K562 (cell line): Measurements from ENCODE around the gene TEX13B. TPM values are rescaled to one million over a fixed set of nuclear protein-coding genes. Genes with fewer than 3 reads are reported as not detected.

Experiments used
- ATAC-seq: fragments of 200-7000 bp; cut with Tn5 transposase; 3 replicates; pipeline ENCODE4 v1.9.1; 2020; ENCODE audit warnings: moderate library complexity
- BruUV-seq: library from RNA; stranded (reverse); fragments of 400-500 nt; replicated peaks from 2 replicates; lab custom pipeline; 2021; lab: Mats Ljungman, UMichigan
- CTCF ChIA-PET: fragments of 300-600 bp; formaldehyde crosslinking; extraction: SDS; loops from one replicate; lab custom pipeline; 2021; ENCODE audit warnings: low intra/inter-chr PET ratio; lab: Yijun Ruan, JAX
- POLR2A ChIA-PET: fragments of 300-600, 350-650 bp; sonication (Branson Sonifier 250); formaldehyde crosslinking; extraction: SDS; loops from one replicate; lab custom pipeline; 2021; ENCODE audit warnings: antibody characterized with exemption, inconsistent platforms; lab: Yijun Ruan, JAX
- DNase-seq, 4 experiments: peaks; one replicate each; pipeline versions ENCODE4 v3.0.0 to v3.0.0-alpha.2; 2011 to 2018; ENCODE audit warnings: low spot score in 3 of 4, mixed read lengths in 3 of 4; ENCODE audit errors: extremely low read depth in 1 of 4
- FAIRE-seq: peaks from 2 replicates; lab custom pipeline; 2011; peaks lifted over from hg19 to GRCh38; lab: Jason Lieb, UNC
- H2AFZ ChIP-seq: 2 replicates; pipeline ENCODE4 v1.6.0; 2011; ENCODE audit warnings: low read depth, low read length, control low read depth, inconsistent platforms
- H3K27ac ChIP-seq: fragments of 200-600 bp; 3 replicates; pipeline ENCODE4 v1.8.0; 2011; ENCODE audit warnings: low read depth, mild to moderate bottlenecking, control low read depth, inconsistent platforms, low read length, moderate library complexity, mixed read lengths; ENCODE audit errors: extremely low read depth
- H3K27me3 ChIP-seq, 2 experiments: fragments of 300-600 bp in 1 of 2; 2 replicates in 1 of 2; 3 replicates in 1 of 2; pipeline versions ENCODE4 v1.6.0 to v1.8.0; 2011; ENCODE audit warnings: inconsistent platforms in 2 of 2, low read length in 2 of 2, mild to moderate bottlenecking in 1 of 2, mixed read lengths in 1 of 2, moderate library complexity in 1 of 2; ENCODE audit not compliant: control insufficient read depth in 2 of 2, insufficient read depth in 2 of 2
- H3K36me3 ChIP-seq: fragments of 300-600 bp; 3 replicates; pipeline ENCODE4 v1.8.0; 2011; ENCODE audit warnings: mild to moderate bottlenecking, low read length, inconsistent platforms; ENCODE audit not compliant: control insufficient read depth, insufficient read depth
- H3K4me1 ChIP-seq, 2 experiments: fragments of 200-600 bp in 1 of 2; replicated peaks in 1 of 2; 2 replicates in 1 of 2; 3 replicates in 1 of 2; pipeline versions ENCODE4 v1.5.1 to v1.8.0; 2011; ENCODE audit warnings: inconsistent platforms in 2 of 2, low read length in 2 of 2, mild to moderate bottlenecking in 1 of 2, mixed read lengths in 1 of 2, moderate library complexity in 1 of 2; ENCODE audit not compliant: control insufficient read depth in 2 of 2, insufficient read depth in 2 of 2
- H3K4me2 ChIP-seq: 2 replicates; pipeline ENCODE4 v1.6.1; 2011; ENCODE audit warnings: low read length, control low read depth, inconsistent platforms, mixed read lengths; ENCODE audit not compliant: insufficient read depth
- H3K4me3 ChIP-seq: fragments of 200-600 bp; sonication (generic), shearing (Covaris generic); 2 replicates; pipeline ENCODE4 v1.5.1; 2016; ENCODE audit warnings: control low read depth, inconsistent platforms
- H3K79me2 ChIP-seq: fragments of 200-600 bp; 3 replicates; pipeline ENCODE4 v1.8.0; 2011; ENCODE audit warnings: low read length, inconsistent platforms; ENCODE audit not compliant: control insufficient read depth, insufficient read depth
- H3K9ac ChIP-seq, 2 experiments: 2 replicates each; pipeline versions ENCODE4 v1.6.0 to v1.6.1; 2011; ENCODE audit warnings: low read depth in 2 of 2, low read length in 2 of 2, control low read depth in 1 of 2, inconsistent platforms in 1 of 2, mild to moderate bottlenecking in 1 of 2, mixed read lengths in 1 of 2; ENCODE audit not compliant: insufficient read depth in 1 of 2
- H3K9me1 ChIP-seq: one replicate; pipeline ENCODE4 v1.6.0; 2011; ENCODE audit warnings: inconsistent platforms, mild to moderate bottlenecking, low read length, moderate library complexity; ENCODE audit not compliant: control insufficient read depth, insufficient read depth
- H3K9me3 ChIP-seq: replicated peaks from 2 replicates; pipeline ENCODE4 v1.5.1; 2011; ENCODE audit warnings: low read depth, low read length, inconsistent platforms; ENCODE audit not compliant: control insufficient read depth, insufficient read depth
- H4K20me1 ChIP-seq: replicated peaks from 2 replicates; pipeline ENCODE4 v1.6.1; 2011; ENCODE audit warnings: low read length, inconsistent platforms, mixed read lengths; ENCODE audit not compliant: control insufficient read depth, insufficient read depth
- CHD7 ChIP-seq: fragments of 200-600 bp; sonication (generic); IDR thresholded peaks from one replicate; pipeline ENCODE4 v1.6.1; 2012; ENCODE audit warnings: mild to moderate bottlenecking, low read depth, low read length, inconsistent platforms
- GATA2 ChIP-seq: sonication (generic); formaldehyde crosslinking; IDR thresholded peaks from 2 replicates; pipeline ENCODE4 v1.4.0; 2020; ENCODE audit warnings: mild to moderate bottlenecking, missing genetic modification reagents
- MED1 ChIP-seq: sonication (generic); formaldehyde crosslinking; IDR thresholded peaks from 2 replicates; pipeline ENCODE4 v1.8.1; 2023; ENCODE audit warnings: missing genetic modification reagents, borderline replicate concordance
- TAF9B ChIP-seq: fragments of 450-650 bp; IDR thresholded peaks from 2 replicates; pipeline ENCODE4 v1.6.1; 2018; ENCODE audit warnings: mild to moderate bottlenecking; ENCODE audit not compliant: partially characterized antibody
- YBX1 ChIP-seq: fragments of 450-650 bp; IDR thresholded peaks from 2 replicates; pipeline ENCODE4 v1.7.1; 2016; ENCODE audit warnings: mild to moderate bottlenecking
- ZNF232 ChIP-seq: sonication (generic); formaldehyde crosslinking; IDR thresholded peaks from 2 replicates; pipeline ENCODE4 v1.8.0; 2022; ENCODE audit warnings: mild to moderate bottlenecking, missing genetic modification reagents
- ZNF395 ChIP-seq: fragments of 200-800 bp; sonication (Bioruptor generic); IDR thresholded peaks from 2 replicates; pipeline ENCODE4 v1.6.1; 2017; ENCODE audit warnings: missing genetic modification characterization, missing compliant biosample characterization
- WGBS: fragments of 100-300 bp; shearing (Covaris generic); methylation state at CpG from one replicate; pipeline ENCODE4 v1.1.6; 2016; ENCODE audit warnings: low coverage, mixed read lengths; ENCODE audit not compliant: insufficient coverage; ENCODE audit errors: missing lambda C conversion rate; 5-methylcytosine and 5-hydroxymethylcytosine counted together
- in situ Hi-C: fragments of 300-500 bp; cut with MboI; formaldehyde crosslinking; loops from 4 replicates; pipeline ENCODE4 v1.15.0; 2018; ENCODE audit warnings: inconsistent platforms, mixed read lengths
- intact Hi-C: fragments of 100-400 bp; cut with micrococcal nuclease; formaldehyde crosslinking; loops from 2 replicates; pipeline ENCODE4 v1.14.2; 2022
- polyA plus RNA-seq, 8 experiments: library from polyadenylated mRNA; depleted of rRNA in 4 of 8; stranded (reverse) in 5 of 8; unstranded in 3 of 8; fragments of >200 nt; fragmentation: Nextera tagmentation in 2 of 8; fragmentation: Illumina TruSeq in 1 of 8; extraction: Ambion mirVana in 2 of 8; extraction: Trizol in 1 of 8; gene quantifications; 2 replicates each; pipeline versions ENCODE4 v1.2.1 to v1.2.3, GENCODE V29; 2011 to 2014; ENCODE audit warnings: inconsistent platforms in 1 of 8, missing spikeins in 1 of 8
- total RNA-seq, 7 experiments: library from RNA; depleted of rRNA in 6 of 7; stranded (reverse); fragments of >200 nt in 6 of 7; fragmentation: Illumina TruSeq in 2 of 7; extraction: Trizol in 2 of 7; gene quantifications; 2 replicates each; pipeline versions ENCODE4 v1.2.1 to v1.2.3, GENCODE V29; 2011 to 2021; ENCODE audit warnings: low replicate concordance in 1 of 7

TEX13B gene
- total and polyA plus RNA-seq, 9 of the 15 experiments (the other 6 are each of a cell fraction or from before 2014, with no cell fraction given), result not detected

- ChIA-PET CTCF (interaction anchor here (2.2 kb wide), 1 partner anchor 52 kb away, joined by 18 read pairs; no protein-coding TSS in a partner anchor), POLR2A (no interaction called here)
- 0% methylated on average over 3 of the region's 3 CpGs for WGBS
- FAIRE-seq, result no peak
- H3K36me3 ChIP-seq, result no peaks in the 10 kb centered on the region
- H3K9ac ChIP-seq, result no peak overlapping the region
- no TSS peak for BruUV-seq
- no peaks in the 10 kb centered on the region for H4K20me1 ChIP-seq
- H3K9me1 ChIP-seq, result no peaks in the 10 kb centered on the region
- no peak overlapping the region for H3K27ac ChIP-seq
- H3K9me3 ChIP-seq, result no peaks in the 10 kb centered on the region
- H3K79me2 ChIP-seq, result no peaks in the 10 kb centered on the region
- H2AFZ ChIP-seq, result no peak overlapping the region
- ATAC-seq, result no peak
- in situ Hi-C loops (no loop called here), intact Hi-C loops (no loop called here)
- no peak for DNase-seq
- no peak overlapping the region for H3K4me2 ChIP-seq
- no peak overlapping the region for H3K4me3 ChIP-seq
- H3K4me1 ChIP-seq, result no peaks in the 10 kb centered on the region
- no peaks in the 10 kb centered on the region for H3K27me3 ChIP-seq
- TF ChIP-seq YBX1, result no peak
- no peak for TF ChIP-seq TAF9B
- TF ChIP-seq ZNF232 (CRISPR knock-in tag), result no peak
- TF ChIP-seq ZNF395 (CRISPR knock-in tag), result no peak
- no peak for TF ChIP-seq GATA2 (CRISPR knock-in tag)
- no peak for TF ChIP-seq MED1 (CRISPR knock-in tag)
- no peak for TF ChIP-seq CHD7
These were observed 37.3 kb upstream of the TEX13B start for GRCh38 chrX:108019382-108019875.
